Measurements from ENCODE around the gene EPO. TPM values are rescaled to one million over a fixed set of nuclear protein-coding genes. Genes with fewer than 3 reads are reported as not detected.
A peak's percentile ranks its signal among the peaks of the same experiment; 100 is the strongest.

Gene EPO
- total and polyA plus RNA-seq, 4 experiments from 2014 or later: not detected

GRCh38 chr7:100686822-100687211 lies 33.5 kb upstream of the EPO start:
- intact Hi-C loops (cut with micrococcal nuclease): no loop called here
- Mint-ChIP-seq H3K4me3 (no peak overlapping the region), H3K27me3 (no peaks in the 10 kb centered on the region), H3K36me3 (peaks cover 7 to 32% of the 10 kb centered on the region in 2 donors), H3K4me1 (peaks cover 7 to 25% (median 16%) of the 10 kb centered on the region in 4 donors), H3K27ac (peak overlapping the region in 2 of 7 donors; percentile 23 to 57), H3K9me3 (no peaks in the 10 kb centered on the region)
- no peak overlapping the region for H3K4me3 ChIP-seq (ENCODE audit: low read length in 2 of 2)
- CTCF ChIA-PET (ENCODE audit: partially characterized antibody): no interaction called here
- H3K27me3 ChIP-seq (ENCODE audit: insufficient read depth, low read length): no peaks in the 10 kb centered on the region
- POLR2A ChIA-PET (ENCODE audit: partially characterized antibody): interaction anchor here (0.8 to 1.3 kb wide), 2 partner anchors 9 to 19 kb away, joined by 3 to 6 read pairs; partner anchors contain the start of gene POP7
- H3K36me3 ChIP-seq (ENCODE audit: insufficient read depth, low read length): peaks cover 52% of the 10 kb centered on the region
- no peak for DNase-seq
- H3K9me3 ChIP-seq (ENCODE audit: control insufficient read depth in 1 of 2, low read length in 2 of 2): no peaks in the 10 kb centered on the region
- no peak overlapping the region for H3K27ac ChIP-seq (ENCODE audit: low read depth, low read length)
- H3K4me1 ChIP-seq (ENCODE audit: insufficient read depth, low read length): peaks cover 18% of the 10 kb centered on the region

- Histone ChIP-seq H3K36me3 (ENCODE audit: insufficient read depth, low read length) (peaks cover 52% of the 10 kb centered on the region), H3K4me3 (ENCODE audit: low read length in 2 of 2) (no peak overlapping the region), H3K27me3 (ENCODE audit: insufficient read depth, low read length) (no peaks in the 10 kb centered on the region), H3K4me1 (ENCODE audit: insufficient read depth, low read length) (peaks cover 22% of the 10 kb centered on the region), H3K27ac (ENCODE audit: low read depth, low read length) (no peak overlapping the region), H3K9me3 (ENCODE audit: control insufficient read depth in 1 of 2, low read length in 2 of 2) (no peaks in the 10 kb centered on the region)
- ChIA-PET CTCF (ENCODE audit: partially characterized antibody) (interaction anchor here (0.6 kb wide), 1 partner anchor 54 kb away, joined by 4 read pairs; no protein-coding TSS in a partner anchor), POLR2A (ENCODE audit: partially characterized antibody) (interaction anchor here (0.6 to 4.1 kb wide), 4 partner anchors 9 to 241 kb away, joined by 3 to 15 read pairs (median 5); partner anchors contain the start of genes MOSPD3 and POP7)
- H3K9me3 Mint-ChIP-seq: no peaks in the 10 kb centered on the region
- no peak overlapping the region for H3K27ac Mint-ChIP-seq
- no peaks in the 10 kb centered on the region for H3K27me3 Mint-ChIP-seq
- DNase-seq: no peak
- no peak overlapping the region for H3K4me3 Mint-ChIP-seq
- peaks cover 8 to 28% (median 20%) of the 10 kb centered on the region in 4 donors for H3K4me1 Mint-ChIP-seq
- peaks cover 7 to 31% of the 10 kb centered on the region in 2 donors for H3K36me3 Mint-ChIP-seq
- intact Hi-C loops (cut with micrococcal nuclease): no loop called here
Measured at GRCh38 chr7:100687261-100687660, 33.0 kb upstream of the EPO start.

GRCh38 chr7:100687751-100688300 lies 32.4 kb upstream of the EPO start:
- POLR2A ChIA-PET (ENCODE audit: partially characterized antibody): interaction anchor here (0.6 to 4.1 kb wide), 4 partner anchors 12 to 242 kb away, joined by 4 to 15 read pairs (median 10); partner anchors contain the start of genes MOSPD3 and POP7
- no peak overlapping the region for H3K4me3 Mint-ChIP-seq

GRCh38 chr7:100688326-100688860 lies 31.9 kb upstream of the EPO start:
- peaks cover 50% of the 10 kb centered on the region for H3K36me3 ChIP-seq (ENCODE audit: insufficient read depth, low read length)
- POLR2A ChIA-PET (ENCODE audit: partially characterized antibody): interaction anchor here (1.3 to 4.1 kb wide), 3 partner anchors 13 to 75 kb away, joined by 6 to 15 read pairs (median 13); partner anchors contain the start of genes MOSPD3 and POP7
- peaks cover 33% of the 10 kb centered on the region for H3K4me1 ChIP-seq (ENCODE audit: insufficient read depth, low read length)

More at GRCh38 chr7:100687751-100688300, 32.4 kb upstream of the EPO start:
- Histone ChIP-seq H3K27me3 (ENCODE audit: insufficient read depth, low read length) (no peaks in the 10 kb centered on the region), H3K4me1 (ENCODE audit: insufficient read depth, low read length) (peaks cover 27% of the 10 kb centered on the region), H3K36me3 (ENCODE audit: insufficient read depth, low read length) (peaks cover 52% of the 10 kb centered on the region), H3K4me3 (ENCODE audit: low read length in 2 of 2) (no peak overlapping the region), H3K9me3 (ENCODE audit: control insufficient read depth in 1 of 2, low read length in 2 of 2) (no peaks in the 10 kb centered on the region), H3K27ac (ENCODE audit: low read depth, low read length) (no peak overlapping the region)
- Mint-ChIP-seq H3K4me1 (peaks cover 13 to 34% (median 25%) of the 10 kb centered on the region in 4 donors), H3K9me3 (no peaks in the 10 kb centered on the region), H3K27ac (peak overlapping the region in 1 of 7 donors; percentile 21), H3K36me3 (peaks cover 7 to 31% of the 10 kb centered on the region in 2 donors), H3K27me3 (no peaks in the 10 kb centered on the region)
- intact Hi-C loops (cut with micrococcal nuclease): no loop called here
- CTCF ChIA-PET (ENCODE audit: partially characterized antibody): interaction anchor here (0.6 to 5.7 kb wide), 3 partner anchors 18 to 129 kb away, joined by 3 to 44 read pairs (median 4); partner anchors contain the start of gene POP7
- no peak for DNase-seq

DNA sequence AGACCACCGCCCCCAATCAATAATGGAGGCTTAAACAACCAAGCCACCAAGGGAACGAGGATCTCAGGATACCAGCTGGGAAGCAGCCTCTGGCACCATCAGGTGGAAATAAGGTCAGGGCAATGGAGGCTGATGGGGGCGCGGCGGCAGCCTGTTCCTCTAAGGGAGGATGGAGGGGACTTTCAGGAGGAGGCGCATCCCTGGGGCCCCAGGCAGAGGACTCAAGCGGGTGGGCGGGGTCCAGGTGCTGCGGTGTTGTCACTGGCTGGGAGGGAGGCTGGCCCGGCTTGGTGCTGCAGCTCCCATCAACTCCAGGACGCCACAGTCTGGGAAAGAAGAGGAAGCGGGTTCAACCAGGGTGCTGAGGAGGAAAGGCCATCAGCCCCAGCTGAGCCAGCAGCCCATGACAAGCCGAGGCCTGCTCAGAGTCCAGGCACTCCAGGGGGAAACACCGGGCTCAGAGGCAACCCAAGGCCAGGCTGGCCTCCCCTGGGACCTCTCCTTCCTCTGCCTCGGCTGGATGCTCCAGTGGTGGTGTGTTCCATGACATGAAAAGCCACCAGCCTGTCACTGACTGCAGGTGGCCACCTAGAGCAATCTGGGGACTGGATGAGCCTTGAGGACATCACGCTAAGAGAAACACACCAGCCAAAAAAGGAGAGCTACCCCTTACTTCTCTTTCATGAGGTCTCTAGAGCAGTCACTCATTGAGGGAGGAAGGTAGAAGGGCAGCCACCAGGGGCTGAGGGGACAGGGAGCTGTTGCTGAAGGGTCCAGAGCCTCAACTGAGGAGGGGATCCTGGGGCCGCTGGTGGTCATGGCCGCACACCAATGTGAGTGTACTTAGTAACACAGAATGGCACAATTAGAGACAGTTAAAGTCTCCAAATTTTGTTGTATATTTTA lies 30.8 kb upstream of the EPO start:
- Mint-ChIP-seq H3K9me3 (no peaks in the 10 kb centered on the region), H3K4me3 (peak overlapping the region in 1 of 8 donors; percentile 39), H3K27me3 (no peaks in the 10 kb centered on the region), H3K36me3 (peaks cover 9 to 24% of the 10 kb centered on the region in 2 donors), H3K4me1 (peaks cover 19 to 39% (median 30%) of the 10 kb centered on the region in 4 donors), H3K27ac (peak overlapping the region in 1 of 7 donors; percentile 80)
- Histone ChIP-seq H3K27me3 (ENCODE audit: insufficient read depth, low read length) (no peaks in the 10 kb centered on the region), H3K4me3 (ENCODE audit: low read length in 2 of 2) (no peak overlapping the region), H3K4me1 (ENCODE audit: insufficient read depth, low read length) (peaks cover 35% of the 10 kb centered on the region), H3K36me3 (ENCODE audit: insufficient read depth, low read length) (peaks cover 43% of the 10 kb centered on the region), H3K27ac (ENCODE audit: low read depth, low read length) (no peak overlapping the region), H3K9me3 (ENCODE audit: control insufficient read depth in 1 of 2, low read length in 2 of 2) (no peaks in the 10 kb centered on the region)
- ChIA-PET CTCF (ENCODE audit: partially characterized antibody) (interaction anchor here (0.9 to 5.7 kb wide), 10 partner anchors 9 to 124 kb away, joined by 3 to 88 read pairs (median 16); partner anchors contain the start of gene POP7), POLR2A (ENCODE audit: partially characterized antibody) (interaction anchor here (0.7 to 7.0 kb wide), 10 partner anchors 9 to 211 kb away, joined by 3 to 53 read pairs (median 6); partner anchors contain the start of genes FBXO24, LRCH4, MOSPD3 and SLC12A9)
- intact Hi-C loops (cut with micrococcal nuclease): loop anchor here (5.0 kb wide), 1 partner anchor 163 kb away; the partner anchor contains the start of gene SLC12A9
- no peak for DNase-seq

More at GRCh38 chr7:100688326-100688860, 31.9 kb upstream of the EPO start:
- H3K27me3 ChIP-seq (ENCODE audit: insufficient read depth, low read length): no peaks in the 10 kb centered on the region
- Mint-ChIP-seq H3K27ac (peak overlapping the region in 3 of 7 donors; percentile 15 to 73 (median 21)), H3K9me3 (no peaks in the 10 kb centered on the region), H3K4me1 (peaks cover 19 to 39% (median 30%) of the 10 kb centered on the region in 4 donors), H3K4me3 (no peak overlapping the region), H3K27me3 (no peaks in the 10 kb centered on the region), H3K36me3 (peaks cover 9 to 28% of the 10 kb centered on the region in 2 donors)
- intact Hi-C loops (cut with micrococcal nuclease): no loop called here
- H3K4me3 ChIP-seq (ENCODE audit: low read length in 2 of 2): no peak overlapping the region
- H3K27ac ChIP-seq (ENCODE audit: low read depth, low read length): peak overlapping the region; percentile 16
- DNase-seq: no peak
- no peaks in the 10 kb centered on the region for H3K9me3 ChIP-seq (ENCODE audit: control insufficient read depth in 1 of 2, low read length in 2 of 2)
- CTCF ChIA-PET (ENCODE audit: partially characterized antibody): interaction anchor here (0.9 to 5.7 kb wide), 4 partner anchors 8 to 129 kb away, joined by 3 to 44 read pairs (median 4); partner anchors contain the start of gene POP7

DNA sequence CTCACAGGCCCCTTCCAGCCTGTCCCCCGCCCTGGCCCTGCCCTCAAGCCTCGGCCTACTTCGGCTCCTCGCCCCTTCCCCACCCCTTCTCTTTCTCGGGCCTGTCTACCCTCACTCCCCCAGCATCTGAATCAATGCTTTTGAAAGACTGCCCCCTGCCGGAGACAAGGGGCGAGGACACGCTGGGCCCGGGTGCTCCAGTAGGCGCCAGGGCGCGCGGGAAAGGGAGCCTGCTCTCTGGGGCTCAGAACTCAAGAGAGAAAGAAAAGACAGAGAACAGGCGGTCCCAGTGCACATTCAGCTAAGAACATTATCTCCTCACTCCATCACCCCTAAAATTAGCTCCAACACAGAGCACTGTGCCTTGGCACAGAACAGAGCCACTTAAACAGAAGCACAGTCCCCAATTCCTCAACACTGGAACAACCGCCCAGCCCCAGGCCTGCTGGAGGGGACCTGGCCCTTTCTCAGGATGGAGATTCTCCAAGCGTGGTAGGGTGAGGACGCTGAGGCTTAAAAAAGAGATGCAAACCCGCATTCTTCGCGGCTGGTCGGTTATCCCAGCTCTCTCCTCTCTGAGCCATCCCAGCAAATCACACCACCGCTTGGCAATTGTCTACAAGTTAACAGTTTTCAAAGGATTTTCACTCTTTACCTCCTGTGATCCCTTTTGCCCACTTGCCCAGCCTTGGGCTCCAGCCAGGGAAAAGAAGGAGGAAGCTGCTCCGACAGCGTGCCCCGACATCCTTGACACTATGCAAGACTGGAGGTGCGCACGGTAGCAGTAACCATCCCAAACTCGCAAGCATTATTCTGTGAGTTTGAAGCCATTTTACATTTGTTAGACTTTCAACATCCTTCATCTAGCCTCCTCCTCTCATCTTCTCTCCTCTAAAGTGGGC lies 28.3 kb upstream of the EPO start:
- Histone ChIP-seq H3K4me1 (ENCODE audit: insufficient read depth, low read length) (peaks cover 40% of the 10 kb centered on the region), H3K27ac (ENCODE audit: low read depth, low read length) (no peak overlapping the region), H3K27me3 (ENCODE audit: insufficient read depth, low read length) (no peaks in the 10 kb centered on the region), H3K4me3 (ENCODE audit: low read length in 2 of 2) (peak overlapping the region in 1 of 2 donors; percentile 7), H3K36me3 (ENCODE audit: insufficient read depth, low read length) (peaks cover 24% of the 10 kb centered on the region), H3K9me3 (ENCODE audit: control insufficient read depth in 1 of 2, low read length in 2 of 2) (no peaks in the 10 kb centered on the region)
- peaks cover 5 to 10% of the 10 kb centered on the region in 2 donors for H3K36me3 Mint-ChIP-seq
- H3K4me3 Mint-ChIP-seq: peak overlapping the region; percentile 88 to 96 (median 92)
- intact Hi-C loops (cut with micrococcal nuclease): loop anchor here (1.0 to 5.0 kb wide), 6 partner anchors 19 to 160 kb away; partner anchors contain the start of genes GNB2 and SLC12A9
- H3K9me3 Mint-ChIP-seq: no peaks in the 10 kb centered on the region
- POLR2A ChIA-PET (ENCODE audit: partially characterized antibody): interaction anchor here (0.6 to 7.0 kb wide), 12 partner anchors 10 to 127 kb away, joined by 3 to 53 read pairs (median 6); partner anchors contain the start of genes FBXO24, GNB2, LRCH4 and POP7
- peak overlapping the region; percentile 36 to 93 (median 79) for H3K27ac Mint-ChIP-seq
- CTCF ChIA-PET (ENCODE audit: partially characterized antibody): interaction anchor here (0.7 to 5.7 kb wide), 41 partner anchors 9 to 260 kb away, joined by 3 to 88 read pairs (median 5); partner anchors contain the start of genes FBXO24, GNB2, LRCH4 and MOSPD3
- peak; percentile 73 to 80 (median 78) for DNase-seq
- peaks cover 23 to 51% (median 36%) of the 10 kb centered on the region in 4 donors for H3K4me1 Mint-ChIP-seq
- no peaks in the 10 kb centered on the region for H3K27me3 Mint-ChIP-seq

Measured in CD4-positive, alpha-beta memory T cell (primary cell).